GM21717 (cell line): Measurements from ENCODE around the gene ACSM2B.
"Not testable (repeated sequence)": the region's sequence is repeated elsewhere in the genome, so short reads cannot be mapped to it uniquely, and the experiment has no call there.

Experiments
- ATAC-seq: cut with Tn5 transposase; IDR thresholded peaks from one replicate; pipeline ENCODE4 v1.9.1; 2021; ENCODE audit warnings: mild to moderate bottlenecking, moderate library complexity; ENCODE audit not compliant: unreplicated experiment

ACSM2B gene

GRCh38 chr16:20576145-20576544 lies at the start of gene ACSM2B:
Gene ACSM2B, minus strand, starts transcription at chr16:20576367. Its CDS starts 11,522 bp downstream, at chr16:20564845.
- ATAC-seq: not testable (repeated sequence)

DNA sequence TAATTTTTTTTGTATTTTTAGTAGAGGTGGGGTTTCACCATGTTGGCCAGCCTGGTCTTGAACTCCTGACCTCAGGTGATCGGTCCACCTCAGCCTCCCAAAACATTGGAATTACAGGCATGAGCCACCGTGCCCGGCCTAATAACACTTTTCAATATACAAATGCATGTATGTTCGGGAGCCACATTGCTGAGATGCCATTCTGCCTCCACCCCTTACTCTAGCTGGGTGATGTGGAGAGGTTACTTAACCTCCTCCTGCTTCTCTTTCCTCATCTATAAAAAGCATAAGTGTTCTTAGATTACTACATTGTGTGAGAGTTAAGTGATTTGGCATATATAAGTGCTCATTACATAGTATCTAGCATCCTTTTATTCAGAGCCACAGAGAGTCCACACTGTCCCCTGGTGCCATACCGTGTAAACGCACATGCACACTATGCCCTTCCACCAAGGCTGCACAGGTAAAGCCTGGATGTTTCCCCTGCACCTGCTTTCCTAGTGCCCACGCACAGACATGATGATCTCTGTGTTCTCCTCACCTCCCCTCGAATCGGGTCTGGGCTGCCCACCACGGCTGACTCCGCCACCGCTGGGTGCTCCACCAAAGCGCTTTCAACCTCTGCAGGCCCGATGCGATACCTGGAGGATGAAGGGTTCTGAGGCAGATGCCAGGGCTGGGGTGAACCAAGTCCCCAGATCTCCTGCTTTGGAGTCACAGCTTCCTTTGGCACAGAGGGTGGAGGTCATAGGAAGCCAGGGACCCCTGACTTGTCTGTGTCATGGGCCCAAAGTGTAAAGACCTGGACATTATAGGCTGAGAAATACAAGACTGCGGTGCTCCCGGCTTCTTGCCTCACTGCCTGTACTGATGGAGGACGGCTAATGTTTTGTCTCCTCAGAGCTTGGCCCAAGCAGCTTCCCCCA lies 49.0 kb upstream of the ACSM2B start:
- no peak for ATAC-seq

- ATAC-seq: no peak
These were observed 48.0 kb upstream of the ACSM2B start for GRCh38 chr16:20624205-20624604.

DNA sequence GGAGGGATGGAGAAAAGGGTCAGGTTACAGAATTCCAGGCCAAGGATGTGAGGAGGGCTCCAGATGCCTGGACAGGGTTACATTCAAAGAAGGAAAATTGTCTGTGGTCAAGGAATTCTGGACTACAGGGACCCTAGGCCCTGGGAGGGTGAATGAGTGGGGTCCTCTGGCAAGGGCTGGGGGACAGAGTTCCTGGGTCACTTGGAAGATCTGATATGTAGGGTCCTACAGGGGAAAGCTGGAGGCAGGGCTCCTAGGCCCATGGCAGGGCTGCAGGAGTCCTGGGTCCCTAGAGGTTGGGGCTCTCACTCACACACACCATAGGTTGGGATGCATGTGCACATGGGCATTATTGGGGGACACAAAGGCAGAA lies 46.3 kb upstream of the ACSM2B start:
- ATAC-seq: no peak

GRCh38 chr16:20621406-20621805 lies 45.2 kb upstream of the ACSM2B start:
- ATAC-seq: no peak

DNA sequence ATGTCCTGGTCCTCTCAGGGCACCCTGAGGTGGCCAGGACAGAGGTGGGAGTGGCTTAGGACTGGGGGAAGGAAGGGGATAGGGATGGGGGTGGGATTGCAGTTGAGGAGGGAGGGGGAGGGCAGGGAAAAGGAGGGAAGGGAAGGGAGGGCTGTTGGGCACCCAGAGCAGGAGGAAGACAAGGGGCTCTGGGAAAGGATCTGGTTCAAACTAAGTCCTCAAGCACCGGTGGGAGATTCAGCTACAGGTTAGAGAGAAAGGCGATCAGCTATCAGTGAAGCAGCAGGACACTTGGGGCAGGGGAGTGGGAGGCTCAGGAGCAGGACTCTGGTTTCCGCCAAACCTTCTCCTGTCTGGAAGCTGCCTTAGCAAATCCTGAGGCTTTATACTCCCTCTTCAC lies 44.6 kb upstream of the ACSM2B start:
- no peak for ATAC-seq

- ATAC-seq: no peak
These were observed 43.8 kb upstream of the ACSM2B start for GRCh38 chr16:20620003-20620402.

DNA sequence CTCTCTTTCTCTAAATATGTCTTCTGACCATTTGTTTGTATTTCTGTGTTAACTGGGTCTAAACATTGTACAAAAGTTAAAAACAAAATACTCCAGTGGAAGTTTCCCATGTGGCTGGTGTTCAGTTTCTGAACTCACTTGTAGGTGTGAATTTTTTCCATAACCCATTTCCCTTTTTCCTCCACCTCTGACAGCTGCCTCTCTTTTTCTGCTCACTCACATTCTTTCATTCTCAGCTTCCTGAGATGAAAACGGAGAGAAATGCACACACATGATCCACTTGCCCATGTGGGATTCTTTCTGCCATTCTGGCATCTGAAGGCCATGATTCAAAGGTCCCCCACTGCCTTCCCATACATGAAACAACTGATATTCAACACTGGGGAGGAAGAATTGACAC lies 41.1 kb upstream of the ACSM2B start:
- no peak for ATAC-seq

DNA sequence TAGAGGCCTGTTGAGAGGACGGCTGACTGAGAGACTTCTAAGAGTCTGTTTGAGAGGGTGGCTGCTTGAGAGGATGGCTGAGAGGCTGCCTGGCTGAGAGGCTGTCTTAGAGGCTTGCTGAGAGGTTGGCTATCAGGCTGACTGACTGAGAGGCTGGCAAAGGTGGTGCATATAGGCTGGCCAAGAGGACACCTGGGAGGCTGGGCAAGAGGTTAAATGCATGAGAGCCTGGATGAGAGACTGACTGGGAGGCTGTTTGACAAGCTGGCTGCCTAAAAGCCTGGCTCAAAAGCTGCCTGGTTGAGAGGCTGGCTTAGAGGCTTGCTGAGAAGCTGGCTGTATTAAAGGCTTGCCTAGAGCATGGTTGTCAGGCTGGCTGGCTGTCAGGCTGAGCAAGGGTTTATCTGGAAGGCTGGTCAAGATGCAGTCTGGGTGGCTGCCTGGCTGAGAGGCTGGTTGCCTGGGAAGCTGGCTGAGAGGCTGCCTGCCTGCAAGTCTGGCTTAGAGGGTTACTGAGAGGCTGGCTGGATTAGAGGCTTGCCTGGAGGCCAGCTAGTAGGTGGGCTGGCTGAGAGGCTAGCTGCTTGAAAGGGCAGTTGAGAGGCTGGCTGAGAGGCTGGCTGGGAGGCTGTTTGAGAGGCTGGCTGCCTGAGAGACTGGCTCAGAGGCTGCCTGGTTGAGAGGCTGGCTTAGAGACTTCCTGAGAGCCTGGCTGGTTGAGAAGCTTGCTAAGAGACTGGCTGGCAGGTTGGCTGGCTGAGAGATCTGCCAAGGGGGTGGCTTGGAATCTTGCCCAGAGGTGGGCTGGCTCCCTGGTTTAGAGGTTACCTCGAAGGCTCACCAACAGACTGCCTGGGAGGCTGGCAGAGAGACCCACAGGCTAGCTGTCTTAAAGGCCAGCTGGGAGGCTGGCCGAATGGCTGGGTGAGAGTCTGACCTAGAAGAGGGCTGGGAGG lies 38.3 kb upstream of the ACSM2B start:
- ATAC-seq: no peak

DNA sequence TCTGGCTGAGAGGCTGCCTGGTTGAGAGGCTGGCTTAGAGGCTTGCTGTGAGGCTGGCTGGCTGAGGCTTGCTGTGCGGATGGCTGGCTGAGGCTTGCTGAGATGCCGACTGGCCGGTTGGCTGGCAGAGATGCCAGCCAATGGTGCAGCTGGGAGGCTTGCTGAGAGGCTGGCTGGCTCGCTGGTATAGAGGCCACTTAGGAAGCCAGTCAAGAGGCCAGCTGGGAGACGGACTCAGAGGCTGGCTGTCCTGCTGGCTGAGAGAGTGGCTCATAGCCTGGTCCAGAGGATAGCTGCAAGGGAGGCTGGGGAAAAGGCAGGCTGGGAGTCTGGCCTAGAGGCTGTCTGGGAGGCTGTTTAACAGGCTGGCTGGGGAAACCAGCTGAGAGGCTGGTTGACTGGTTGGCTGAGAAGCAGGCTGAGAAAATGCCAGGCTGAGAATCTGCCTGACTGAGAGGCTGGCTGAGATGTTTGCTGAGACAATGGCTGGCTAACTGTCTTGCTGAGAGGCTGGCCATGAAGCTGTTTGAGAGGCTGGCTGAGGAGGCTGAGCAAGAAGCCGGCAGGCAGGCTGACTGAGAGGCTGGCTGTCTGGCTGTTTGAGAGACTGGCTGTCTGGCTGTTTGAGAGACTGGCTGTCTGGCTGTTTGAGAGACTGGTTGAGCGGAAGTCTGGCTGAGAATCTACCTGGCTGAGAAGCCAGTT lies 37.5 kb upstream of the ACSM2B start:
- ATAC-seq: no peak

DNA sequence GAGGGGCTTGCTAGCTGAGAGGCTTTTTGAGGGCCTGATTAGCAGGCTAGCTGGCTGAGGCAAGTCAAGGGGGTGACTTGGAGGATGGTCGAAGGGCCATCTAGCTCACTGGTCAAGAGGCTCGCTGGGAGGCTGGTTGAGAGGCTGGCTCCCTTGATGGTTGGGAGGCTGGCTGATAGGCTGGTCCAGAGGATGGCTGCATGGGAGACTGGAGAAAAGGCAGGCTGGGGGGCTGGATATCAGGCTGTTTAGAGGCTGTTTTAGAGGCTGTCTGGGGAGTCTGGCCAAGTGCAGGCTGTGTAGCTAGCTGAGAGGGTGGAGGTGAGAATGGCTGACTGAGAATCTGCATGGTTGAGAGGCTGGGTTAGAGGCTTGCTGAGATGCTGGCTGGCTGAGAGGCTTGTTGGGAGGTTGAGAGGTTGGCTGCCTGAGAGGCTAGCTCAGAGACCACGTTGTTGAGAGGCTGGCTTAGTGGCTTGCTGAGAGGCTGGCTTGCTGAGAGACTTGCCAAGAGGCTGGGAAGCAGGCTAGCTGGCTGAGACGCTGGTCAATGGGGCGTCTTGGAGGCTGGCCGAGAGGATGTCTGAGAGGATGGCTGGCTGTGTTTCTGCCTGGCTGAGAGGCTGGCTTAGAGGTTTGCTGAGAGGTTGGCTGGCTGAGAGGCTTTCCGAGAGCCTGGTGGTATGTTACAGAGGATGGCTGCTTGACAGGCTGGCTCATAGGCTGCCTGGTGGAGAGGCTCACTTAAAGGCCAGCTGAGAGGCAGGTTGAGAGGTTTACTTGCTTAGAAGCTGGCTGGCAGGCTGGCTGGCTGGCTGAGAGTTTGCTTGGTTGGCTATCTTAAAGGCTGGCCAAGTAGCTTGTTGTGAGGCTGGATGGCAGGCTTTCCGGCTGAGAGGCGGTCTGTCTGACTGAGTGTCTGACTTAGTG lies 36.6 kb upstream of the ACSM2B start:
- no peak for ATAC-seq

- ATAC-seq: no peak
These were observed 35.9 kb upstream of the ACSM2B start for GRCh38 chr16:20611975-20612481.

GRCh38 chr16:20611350-20611902 lies 35.3 kb upstream of the ACSM2B start:
- ATAC-seq: no peak

- ATAC-seq: no peak
These were observed 34.8 kb upstream of the ACSM2B start for GRCh38 chr16:20610892-20611349.

DNA sequence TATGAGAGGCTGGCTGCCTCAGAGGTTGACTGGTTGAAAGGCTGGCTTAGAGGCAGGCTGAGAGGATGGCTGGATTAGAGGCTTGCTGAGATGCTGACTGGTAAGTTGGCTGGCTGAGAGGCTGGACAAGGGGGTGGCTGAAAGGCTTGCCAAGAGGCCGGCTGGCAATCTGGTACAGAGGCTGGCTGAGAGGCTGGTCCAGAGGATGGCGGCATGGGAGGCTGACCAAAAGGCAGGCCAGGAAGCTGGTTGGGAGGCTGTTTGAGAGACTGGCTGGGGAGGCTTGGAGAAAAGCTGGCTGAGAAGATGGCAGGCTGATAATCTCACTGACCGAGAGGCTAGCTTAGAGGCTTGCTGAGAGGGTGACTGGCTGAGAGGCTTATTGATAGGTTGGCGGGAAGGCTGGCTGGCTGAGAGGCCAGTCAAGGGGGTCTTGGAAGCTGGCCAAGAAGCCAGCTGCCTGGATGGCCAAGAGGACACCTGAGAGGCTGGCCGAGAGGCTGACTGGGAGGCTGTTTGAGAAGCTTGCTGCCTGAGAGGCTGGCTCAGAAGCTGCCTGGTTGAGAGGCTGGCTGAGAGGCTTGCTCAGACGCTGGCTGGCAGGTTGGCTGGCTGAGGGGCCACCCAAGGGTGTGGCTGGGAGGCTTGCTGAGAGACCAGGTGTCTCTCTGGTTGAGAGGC lies 34.2 kb upstream of the ACSM2B start:
- no peak for ATAC-seq

DNA sequence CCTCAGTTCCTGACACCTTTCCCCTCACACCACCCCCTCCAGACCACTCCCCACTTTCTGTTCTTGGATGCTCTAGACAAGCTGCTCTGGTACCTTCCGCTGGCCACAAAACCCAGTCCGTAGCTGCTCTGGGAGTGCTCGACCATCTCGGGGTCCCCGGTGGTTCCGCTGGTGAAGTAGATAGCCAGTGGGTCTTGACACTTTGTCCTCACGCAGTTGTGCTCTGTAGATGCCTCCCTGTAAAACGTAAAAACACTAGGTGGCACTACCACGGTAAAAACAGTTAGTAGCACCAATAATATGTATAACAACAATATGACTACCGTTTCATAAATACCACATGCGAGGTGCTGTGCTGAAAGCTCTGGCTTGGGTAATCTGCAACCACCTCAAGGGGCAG lies 26.0 kb upstream of the ACSM2B start:
- ATAC-seq: not testable (repeated sequence)

DNA sequence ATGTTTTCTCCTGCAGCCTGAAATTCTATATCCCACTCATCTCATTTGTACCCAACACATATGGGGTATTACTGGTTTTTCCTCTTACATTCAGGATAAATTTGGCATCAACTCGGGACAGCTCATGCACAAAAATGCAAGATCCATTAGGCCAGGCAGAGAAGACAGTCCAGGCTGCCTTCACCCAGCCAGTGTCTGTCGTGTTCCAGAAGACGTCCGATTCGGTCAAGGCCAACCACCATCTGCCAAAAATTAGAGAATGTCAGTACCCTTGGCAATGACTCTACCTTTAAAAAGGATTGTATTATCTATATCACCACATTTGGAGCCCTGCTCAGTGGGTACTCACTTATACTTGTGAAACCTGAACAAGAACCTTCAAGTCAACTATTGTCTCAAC lies 23.3 kb upstream of the ACSM2B start:
- not testable (repeated sequence) for ATAC-seq

GRCh38 chr16:20598832-20599469 lies 22.8 kb upstream of the ACSM2B start:
- ATAC-seq: no peak
